Fibroblast of skin of left quadriceps (primary cell): ENCODE results near the gene SPO11.

Source experiments
- DNase-seq, 2 experiments: peaks; one replicate each; pipeline ENCODE4 v3.0.0-alpha.2; 2013; ENCODE audit warnings: low read depth in 2 of 2

SPO11 gene, protein sequence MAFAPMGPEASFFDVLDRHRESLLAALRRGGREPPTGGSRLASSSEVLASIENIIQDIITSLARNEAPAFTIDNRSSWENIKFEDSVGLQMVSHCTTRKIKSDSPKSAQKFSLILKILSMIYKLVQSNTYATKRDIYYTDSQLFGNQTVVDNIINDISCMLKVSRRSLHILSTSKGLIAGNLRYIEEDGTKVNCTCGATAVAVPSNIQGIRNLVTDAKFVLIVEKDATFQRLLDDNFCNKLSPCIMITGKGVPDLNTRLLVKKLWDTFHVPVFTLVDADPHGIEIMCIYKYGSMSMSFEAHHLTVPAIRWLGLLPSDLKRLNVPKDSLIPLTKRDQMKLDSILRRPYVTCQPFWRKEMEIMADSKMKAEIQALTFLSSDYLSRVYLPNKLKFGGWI

DNA sequence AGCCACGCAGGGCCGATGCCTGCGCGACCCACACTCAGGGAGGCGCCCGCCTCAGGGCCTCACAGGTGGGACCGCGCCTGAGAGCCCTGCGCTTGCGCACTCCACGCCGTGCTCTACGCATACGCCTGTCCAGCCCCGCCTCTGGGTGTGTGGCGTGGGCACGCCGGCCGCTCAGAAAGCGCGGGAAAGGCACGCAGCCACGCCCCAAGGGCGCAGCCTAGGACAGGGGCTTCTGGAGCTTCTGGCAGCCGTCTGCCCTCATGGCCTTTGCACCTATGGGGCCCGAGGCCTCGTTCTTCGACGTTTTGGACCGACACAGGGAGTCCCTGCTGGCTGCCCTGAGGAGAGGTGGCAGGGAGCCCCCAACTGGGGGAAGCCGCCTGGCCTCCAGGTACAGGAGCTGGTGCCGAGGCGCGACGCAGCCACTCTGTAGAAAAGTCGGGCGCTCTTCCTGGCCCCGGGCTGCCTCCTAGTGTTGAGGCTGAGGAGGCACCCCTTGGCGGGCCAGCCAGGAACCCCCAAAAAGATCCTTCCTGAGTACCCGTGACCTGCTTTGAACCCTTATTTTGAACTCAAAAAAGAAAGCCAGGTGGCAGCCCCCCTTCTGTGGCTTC, at the start of gene SPO11:
SPO11 (plus strand) TSS at position 196 of the 614 bp plus-strand sequence; CDS start at position 261, 65 bp downstream.
- no peak for DNase-seq

DNA sequence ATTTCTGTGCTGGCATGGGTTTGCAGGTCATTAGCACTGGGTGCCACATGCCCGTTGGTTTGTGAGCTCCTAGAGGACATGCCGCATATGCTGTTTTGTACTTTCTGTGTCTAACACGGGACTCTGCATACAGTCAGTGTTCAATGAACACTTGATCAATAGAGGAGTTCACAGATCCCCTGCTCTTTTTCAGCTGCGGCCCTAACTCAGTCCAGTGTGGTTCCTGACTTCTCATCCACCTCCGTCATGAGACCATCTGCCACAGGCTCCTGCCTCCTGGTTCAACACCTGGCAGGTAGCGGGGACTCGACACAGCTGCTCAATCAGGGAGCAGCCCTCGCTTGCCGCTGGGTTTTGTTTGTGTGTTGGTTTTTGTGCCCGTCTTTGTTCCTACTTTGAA, 49.4 kb upstream of the SPO11 start:
- DNase-seq = no peak

DNA sequence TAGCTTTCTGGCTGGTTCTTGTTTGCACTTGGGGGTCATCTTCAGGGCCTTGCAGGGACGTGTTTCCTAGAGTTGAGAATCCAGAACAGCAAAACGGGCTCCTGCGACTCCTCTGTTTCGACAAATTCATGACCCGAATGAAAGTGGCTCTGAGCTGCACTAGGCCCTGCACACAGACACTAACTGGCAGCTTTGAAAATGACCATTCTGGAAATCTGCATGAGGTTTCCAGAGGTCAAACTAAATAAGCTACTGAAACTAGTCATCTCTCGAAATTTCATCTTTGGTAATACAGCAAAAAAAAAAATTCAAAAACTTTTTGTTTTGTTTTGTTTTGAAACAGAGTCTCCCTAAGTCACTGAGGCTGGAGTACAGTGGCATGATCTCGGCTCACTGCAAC, 47.7 kb upstream of the SPO11 start:
- no peak for DNase-seq

DNA sequence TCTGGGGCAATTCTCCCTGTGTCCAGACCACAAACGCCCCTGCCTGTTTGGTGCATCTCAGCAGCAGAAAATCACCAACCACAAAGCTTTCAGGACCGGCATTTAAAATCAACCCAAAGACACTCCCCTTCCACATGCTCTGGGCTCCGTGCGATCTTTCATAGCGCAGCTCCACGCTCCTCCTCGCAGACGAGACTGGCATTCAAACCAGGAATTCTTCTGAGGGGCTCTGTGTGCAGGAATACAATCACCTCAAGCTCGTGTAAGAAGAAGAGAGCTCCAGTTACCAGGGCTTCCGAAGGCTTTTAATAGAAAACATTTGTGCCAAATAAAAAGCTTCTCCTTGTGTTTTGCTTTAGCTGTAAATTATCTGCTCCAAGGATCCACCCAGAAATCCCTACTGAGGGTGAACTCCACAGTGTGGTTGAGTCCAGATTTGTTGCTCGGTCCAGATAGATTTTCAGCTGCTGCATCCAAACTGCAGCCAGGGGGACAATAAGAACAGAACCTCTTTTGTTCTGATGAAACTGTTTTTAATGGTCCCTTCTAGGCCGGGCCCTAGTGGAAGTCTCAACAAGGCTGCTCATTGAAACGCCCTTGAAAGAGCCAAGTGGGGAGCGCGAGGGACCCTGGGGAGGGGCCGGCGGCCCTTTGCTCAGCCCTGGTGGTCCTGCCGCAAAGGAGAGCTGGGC, 46.8 kb upstream of the SPO11 start:
- peak in 1 of 2 experiments; percentile 1 for DNase-seq

DNA sequence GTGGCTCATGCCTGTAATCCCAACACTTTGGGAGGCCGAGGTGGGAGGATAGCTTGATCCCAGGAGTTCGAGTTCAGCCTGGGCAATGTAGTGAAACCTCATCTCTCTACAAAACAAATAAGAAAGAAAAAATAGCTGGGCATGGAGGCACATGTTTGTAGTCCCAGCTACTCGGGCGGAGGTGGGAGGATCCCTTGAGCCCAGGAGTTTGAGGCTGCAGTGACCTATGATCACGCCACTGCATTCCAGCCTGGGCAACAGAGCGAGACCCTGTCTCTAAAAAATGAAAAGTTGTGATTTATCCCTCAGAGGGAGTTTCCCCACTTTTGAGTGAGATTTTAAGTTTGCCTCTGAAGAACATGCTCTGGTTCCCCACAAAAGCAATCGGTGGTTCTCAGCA, 45.7 kb upstream of the SPO11 start:
- no peak for DNase-seq

DNA sequence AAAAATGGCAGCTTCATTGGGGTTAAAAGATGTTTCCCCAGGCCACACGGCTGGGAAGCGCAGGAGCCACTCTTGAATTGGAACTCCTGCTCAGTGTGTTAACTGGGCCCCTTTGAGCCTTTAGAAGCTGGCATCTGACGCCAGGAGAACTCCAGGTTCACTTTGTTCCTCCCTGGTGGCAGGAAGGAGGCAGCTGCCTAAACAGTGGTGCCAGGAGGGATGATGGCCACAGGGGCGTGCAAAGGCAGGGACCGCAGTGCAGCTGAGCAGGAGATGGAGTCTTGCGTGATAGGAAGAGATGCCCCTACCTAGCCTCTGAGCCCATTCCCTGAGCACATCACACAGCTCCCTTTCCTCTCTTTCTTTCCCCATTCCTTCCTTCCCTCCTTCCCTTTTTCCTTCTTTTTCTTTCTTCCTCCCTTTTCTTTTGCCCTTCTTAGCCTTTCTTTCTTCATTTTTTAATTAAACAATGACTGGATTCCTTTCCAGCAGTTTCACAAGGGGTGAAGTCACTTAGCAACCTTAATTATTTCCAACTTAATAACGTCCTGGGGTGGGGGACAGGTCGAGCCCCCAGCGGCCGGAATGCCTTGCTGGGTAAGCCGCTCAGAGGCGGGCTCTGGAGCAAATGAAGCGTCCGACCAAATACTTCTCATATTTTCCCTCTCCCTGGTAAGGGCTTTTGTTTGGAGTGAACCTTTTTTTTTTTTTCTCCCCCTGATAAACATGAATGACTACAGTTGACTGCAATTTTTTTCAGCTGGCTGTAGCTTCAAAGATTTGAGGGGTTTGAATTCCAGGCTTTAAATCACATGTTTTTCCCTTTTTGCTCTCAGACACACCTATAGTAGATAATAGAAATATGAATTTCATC, 42.4 kb upstream of the SPO11 start:
- DNase-seq = no peak

DNA sequence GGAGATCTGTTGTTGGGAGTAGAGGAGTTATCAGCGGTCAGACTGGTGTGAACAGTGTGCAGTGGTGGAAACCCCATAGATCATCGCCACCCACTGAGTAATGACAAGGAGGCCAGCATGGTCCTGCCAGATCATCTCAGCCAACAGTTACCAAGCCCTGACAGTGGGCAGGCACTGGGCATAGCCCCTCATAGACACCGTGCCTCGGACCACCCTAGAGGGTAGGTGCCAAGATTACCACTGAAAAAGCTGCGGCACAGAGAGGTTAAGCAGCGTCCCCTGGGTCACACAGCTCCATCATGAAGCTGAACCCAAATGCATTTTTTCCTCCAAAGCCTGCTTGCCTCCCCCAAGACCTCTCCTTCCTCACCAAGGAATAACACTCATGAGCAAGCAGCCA, 41.7 kb upstream of the SPO11 start:
- DNase-seq = no peak

DNA sequence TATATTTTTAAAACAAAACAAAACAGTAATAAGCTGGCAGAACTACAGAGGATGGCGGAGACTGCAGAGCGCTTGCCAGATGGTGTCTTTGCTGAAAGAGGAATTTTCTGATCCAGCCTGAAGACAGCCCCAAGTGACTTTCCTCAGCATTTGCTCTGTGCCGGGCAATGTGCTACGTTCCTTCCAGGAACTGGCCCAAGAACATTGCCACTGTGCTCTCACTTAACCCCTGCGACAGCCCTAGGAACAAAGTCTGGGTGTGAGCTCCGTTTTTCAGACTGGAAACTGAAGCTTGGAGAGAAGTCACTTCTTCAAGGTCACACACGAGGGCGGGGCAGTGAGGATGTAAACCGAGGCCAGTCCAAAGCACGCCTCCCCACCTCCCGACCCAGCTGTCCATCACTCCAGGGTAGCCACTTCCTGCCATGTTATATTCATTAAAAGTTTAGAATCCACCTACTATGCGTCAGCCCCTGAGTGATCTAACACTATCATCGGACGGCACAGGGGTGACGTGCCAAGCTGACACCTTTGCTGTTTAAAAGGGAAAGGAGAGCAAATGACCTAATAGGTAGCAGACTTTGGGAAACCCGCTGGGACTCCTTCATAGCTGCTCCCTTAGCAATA, 40.8 kb upstream of the SPO11 start:
- no peak for DNase-seq

DNA sequence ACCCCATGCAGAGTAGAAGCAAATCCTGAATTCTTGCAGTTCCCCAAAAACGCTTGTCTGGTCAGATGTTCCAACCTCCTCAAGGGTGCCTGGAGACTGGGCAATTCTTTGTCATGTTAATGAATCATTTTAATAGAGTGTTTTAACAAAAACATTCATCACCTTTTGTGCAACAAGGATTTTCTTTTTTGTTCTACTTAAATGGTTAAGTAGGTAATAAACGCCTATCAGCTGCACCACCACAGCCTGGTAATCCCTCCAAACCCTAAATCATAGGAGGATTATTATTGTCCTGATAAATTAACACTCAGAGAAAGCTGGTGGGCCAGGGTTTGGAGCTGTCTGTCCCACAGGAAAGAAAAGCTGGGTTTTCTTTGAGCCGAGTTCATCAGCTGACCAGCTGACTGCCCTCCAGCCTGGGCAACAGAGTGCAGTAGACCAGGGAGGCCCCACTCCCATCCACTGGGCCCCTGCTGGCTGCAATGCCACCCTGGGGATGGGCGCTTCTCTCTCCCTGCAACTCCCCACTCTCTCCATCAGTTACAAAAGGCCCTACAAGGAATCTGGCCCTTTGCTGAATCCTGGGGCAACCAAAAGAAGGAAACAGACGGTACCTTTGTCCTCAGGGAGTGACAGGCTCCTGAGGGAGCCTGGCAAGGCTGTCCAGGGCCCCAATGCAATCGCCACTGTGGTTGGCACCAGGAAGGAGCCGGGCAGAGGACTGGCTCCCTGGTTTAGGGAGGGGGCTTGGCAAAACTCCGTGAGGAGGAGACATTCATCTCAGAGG, 40.0 kb upstream of the SPO11 start:
- no peak for DNase-seq

DNA sequence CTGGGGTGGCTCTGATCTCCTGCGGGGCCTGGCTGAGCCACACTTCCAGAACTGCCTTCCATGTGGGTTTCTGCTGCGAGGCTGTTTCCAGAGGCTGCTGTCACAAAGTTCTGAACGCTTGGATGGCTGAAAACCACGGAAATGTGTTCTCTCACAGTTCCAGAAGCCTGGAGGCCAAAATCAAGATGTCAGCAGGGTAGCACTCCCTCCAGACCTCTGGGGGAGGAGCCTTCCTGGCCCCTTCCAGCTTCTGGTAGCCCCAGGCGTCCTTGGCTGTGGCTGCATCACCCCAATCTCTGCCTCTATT, 39.5 kb upstream of the SPO11 start:
- no peak for DNase-seq

DNA sequence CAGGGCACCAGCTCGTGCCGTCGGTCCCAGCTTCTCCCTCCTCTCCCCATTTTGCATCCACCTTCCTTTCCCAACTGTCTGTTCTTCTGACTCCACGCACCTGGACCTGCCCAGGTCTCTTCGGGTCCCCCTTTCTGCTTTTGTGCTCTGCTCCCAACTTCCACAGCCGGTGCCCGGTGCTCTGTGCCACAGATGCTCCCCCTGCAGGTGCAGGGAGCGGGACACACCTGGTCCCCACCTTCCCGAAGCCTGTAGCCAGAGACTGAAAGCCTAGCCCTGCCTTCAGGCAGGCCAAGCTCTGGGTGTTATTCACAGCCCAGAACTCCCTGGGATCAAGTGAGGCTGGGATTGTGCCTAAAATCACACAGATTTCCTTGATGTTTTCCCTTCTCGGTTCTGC, 38.6 kb upstream of the SPO11 start:
- DNase-seq = no peak

DNA sequence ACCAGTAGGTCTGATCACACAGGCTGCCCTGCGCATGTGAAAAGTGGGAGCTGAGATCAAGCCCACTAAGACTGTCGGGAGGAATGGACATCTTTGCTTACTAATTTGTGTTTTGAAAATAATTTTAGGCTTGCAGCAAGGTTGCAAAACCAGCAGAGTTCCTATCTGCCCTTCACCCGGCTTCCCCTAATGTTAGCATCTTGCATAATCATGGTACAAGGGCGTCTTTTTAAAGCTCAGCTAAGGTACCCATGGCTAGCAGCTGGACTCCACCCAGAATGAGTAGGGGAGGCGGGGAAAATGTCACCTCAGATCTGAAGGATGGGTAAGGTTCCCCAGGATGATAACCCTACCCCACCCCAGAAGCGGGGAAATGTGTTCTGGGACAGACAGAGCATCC, 37.9 kb upstream of the SPO11 start:
- no peak for DNase-seq

DNA sequence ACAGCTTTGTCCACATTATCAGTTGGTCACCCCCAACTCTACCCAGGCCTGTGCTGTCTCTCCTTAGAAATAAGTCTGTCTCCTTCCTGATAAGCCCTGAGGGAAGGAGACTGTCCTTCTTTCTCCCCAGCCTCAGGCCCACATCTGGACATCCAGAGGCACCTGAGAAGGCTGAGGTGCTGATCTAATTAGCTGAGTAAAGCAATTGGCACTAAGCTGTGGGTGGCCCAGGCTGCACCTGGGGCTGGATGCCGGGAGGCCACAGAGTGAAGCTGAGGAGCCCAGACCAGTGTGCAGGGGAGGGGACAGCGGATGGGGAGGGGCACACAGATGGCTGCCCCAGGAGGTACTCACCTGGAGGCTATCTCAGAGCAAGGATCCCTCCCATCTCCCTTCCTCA, 37.0 kb upstream of the SPO11 start:
- no peak for DNase-seq

DNA sequence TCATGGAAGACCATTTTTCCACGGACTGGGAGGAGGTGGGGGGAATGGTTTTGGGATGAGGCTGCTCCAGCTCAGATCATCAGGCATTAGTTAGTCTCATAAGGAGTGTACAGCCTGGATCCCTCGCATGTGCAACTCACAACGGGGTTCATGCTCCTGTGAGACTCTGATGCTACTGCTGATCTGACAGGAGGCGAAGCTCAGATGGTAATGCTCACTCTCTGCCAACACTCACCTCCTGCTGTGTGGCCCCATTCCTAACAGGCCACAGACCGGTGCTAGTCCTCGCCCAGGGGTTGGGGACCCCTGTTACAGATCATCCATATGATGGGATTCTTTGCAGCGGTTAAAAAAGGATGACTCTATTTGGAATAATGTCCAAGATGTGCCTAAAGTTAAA, 35.6 kb upstream of the SPO11 start:
- no peak for DNase-seq

DNA sequence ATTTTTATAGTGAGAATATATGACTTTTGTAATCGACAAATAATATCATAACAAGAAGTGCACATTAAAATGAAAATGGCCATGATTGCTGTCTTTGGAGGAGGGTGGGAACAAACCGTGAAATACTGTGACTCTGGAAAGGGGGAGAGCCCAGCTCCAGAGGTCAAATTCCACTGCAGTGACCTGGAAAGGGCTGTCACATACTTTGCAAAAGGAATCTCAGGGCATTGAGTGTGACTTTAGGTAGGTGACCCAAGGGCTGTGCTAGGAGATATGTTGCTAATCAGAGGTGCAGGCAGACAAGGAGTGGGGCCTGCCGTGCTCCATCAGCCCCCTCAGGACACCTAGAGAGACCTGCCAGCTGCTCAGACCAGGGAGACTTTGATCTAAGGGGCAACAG, 35.1 kb upstream of the SPO11 start:
- no peak for DNase-seq

DNA sequence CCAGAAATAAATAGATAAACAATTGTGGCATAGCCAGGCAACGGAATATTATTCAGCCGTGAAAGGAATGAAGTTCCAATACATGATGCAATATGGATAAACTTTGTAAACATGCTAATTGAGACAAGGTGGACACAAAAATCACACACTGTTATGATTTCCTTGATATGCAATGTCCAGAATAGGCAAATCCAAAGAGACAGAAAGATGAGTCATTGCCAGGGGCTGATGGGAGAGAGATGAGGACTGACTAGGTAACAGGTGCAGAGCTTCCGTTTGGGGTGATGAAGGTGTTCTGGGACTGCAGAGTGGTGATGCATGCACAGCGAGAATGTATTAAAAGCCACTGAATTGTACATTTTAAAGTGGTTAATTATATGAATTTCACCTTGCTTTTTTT, 31.1 kb upstream of the SPO11 start:
- DNase-seq = no peak

DNA sequence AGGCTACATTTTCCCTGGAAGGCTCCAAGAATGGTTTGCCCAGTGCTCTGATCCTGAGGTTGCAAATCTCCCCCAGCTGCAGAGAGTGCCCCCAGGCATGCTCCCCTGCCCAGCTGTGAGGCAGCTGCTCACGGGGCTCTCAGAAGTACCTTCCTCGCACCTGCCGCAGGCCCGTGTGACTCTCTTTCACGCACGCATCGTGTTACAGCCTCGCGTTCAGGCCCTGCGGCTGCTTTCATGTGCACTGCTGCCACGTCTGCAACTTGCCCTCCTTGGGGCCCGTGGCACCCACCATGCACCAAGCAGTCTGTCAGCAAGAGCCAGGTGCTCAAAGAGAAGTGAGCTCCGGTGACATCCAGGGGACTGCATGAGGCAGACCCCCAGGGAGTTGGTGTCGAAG, 28.6 kb upstream of the SPO11 start:
- no peak for DNase-seq

DNA sequence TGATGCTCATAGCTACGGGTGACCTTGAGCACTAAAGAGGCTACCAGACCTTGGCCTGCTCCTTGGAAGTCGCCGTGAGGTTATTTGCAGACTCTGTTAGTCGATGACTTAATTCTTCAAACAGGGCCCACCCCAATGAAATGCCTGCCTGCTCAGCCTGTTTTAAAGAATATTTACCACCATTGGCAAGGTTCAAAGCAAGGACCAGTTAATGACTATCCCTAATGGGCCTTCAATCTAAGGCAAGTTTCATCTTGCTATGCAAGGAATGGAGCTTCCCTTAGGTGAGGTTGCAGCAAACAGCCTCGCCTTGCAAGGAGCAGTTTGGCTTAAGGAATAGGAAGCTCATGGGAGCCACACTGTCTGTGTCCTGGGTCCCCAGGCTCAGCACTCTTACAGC, 22.9 kb upstream of the SPO11 start:
- no peak for DNase-seq

DNA sequence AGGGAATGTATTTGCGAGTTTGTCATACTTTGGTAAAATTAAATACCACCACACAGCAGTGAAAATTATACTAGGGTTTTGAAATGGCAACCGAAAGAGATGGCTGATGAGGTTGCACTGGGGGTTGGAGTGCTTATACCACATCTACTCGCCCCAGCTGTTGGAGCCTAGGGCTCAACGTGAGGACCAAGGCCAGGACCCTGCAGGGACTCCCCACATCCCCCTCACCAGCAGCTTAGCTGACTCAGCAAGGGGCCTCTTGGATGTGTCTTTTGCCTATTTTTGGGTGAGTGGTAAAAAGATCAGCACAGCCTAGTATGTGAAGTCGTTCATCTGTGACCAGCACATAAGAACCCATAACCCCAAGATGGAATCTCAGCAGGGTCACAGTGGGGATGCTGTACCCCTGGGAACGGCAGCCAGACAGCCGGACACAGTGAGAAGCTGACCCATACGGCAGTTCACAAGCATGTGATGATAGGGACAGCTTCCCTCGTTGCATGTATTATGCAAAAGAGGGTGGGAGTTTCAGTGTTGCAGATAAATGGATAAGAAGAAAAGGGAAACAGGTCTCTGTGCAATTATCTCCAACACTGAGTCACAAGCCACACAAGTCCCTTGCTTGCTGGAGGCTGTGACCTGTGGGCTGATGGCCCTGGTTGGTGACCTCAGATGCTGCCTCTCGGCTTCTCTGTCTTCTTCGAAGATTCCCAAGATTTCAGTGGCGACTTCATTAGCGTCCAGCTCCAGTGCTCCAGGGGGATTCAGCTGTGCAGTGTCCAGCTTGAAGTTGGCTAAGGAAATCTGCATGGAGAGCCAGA, 20.9 kb upstream of the SPO11 start:
- no peak for DNase-seq

DNA sequence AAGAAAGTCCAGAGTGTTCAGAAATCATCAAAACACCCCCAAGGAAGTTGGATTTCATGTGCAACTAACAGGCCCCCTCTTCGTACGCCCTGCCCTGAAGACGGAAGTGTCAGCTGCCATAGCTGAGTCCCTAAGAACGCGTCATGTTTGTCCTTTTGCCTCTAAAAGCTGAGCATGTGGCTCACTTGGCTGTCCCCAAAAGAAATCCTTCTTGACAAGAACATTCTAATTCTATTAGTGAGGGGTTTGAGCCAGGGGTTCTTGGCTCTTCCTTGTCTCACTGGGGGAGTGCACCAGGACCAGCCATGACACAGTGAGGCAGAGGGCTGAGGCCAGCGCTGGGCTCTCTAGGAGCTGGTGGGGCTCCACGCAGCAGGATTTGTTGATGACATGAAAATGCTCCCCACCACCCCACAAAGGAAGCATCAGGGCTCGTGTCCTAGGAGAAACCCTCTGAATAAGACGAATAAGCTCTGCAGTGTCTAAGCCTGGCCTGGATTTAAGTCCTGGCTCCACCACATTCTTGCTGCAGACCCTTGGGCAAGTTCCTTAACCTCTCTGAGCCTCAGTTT, 20.0 kb upstream of the SPO11 start:
- no peak for DNase-seq
